ENCODE measurements around the gene SPAG8. TPM values are rescaled to one million over a fixed set of nuclear protein-coding genes. Genes with fewer than 3 reads are reported as not detected.

Gene SPAG8
- total and polyA plus RNA-seq, 8 donors = 1.8 to 13.8 (median 8.1) TPM

- TF ChIP-seq, protein P1, sequence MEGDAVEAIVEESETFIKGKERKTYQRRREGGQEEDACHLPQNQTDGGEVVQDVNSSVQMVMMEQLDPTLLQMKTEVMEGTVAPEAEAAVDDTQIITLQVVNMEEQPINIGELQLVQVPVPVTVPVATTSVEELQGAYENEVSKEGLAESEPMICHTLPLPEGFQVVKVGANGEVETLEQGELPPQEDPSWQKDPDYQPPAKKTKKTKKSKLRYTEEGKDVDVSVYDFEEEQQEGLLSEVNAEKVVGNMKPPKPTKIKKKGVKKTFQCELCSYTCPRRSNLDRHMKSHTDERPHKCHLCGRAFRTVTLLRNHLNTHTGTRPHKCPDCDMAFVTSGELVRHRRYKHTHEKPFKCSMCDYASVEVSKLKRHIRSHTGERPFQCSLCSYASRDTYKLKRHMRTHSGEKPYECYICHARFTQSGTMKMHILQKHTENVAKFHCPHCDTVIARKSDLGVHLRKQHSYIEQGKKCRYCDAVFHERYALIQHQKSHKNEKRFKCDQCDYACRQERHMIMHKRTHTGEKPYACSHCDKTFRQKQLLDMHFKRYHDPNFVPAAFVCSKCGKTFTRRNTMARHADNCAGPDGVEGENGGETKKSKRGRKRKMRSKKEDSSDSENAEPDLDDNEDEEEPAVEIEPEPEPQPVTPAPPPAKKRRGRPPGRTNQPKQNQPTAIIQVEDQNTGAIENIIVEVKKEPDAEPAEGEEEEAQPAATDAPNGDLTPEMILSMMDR (IDR thresholded peaks at IDR 0.05) = no peak
- Histone ChIP-seq H3K4me1 (peaks cover 9 to 22% of the 10 kb centered on the region in 2 donors), H3K36me3 (no peaks in the 10 kb centered on the region), H3K27ac (no peak overlapping the region), H3K9me3 (no peaks in the 10 kb centered on the region), H3K27me3 (peaks cover 0 to 14% of the 10 kb centered on the region in 2 donors), H3K4me3 (no peak overlapping the region)
- intact Hi-C loops (cut with DNase I) = loop anchor here in 1 of 2 donors (5.0 kb wide), 1 partner anchor 33 kb away; no protein-coding TSS in a partner anchor
- ATAC-seq = no peak
- no peak for DNase-seq
These were observed 22.5 kb downstream of the SPAG8 start for GRCh38 chr9:35789541-35789940.

DNA sequence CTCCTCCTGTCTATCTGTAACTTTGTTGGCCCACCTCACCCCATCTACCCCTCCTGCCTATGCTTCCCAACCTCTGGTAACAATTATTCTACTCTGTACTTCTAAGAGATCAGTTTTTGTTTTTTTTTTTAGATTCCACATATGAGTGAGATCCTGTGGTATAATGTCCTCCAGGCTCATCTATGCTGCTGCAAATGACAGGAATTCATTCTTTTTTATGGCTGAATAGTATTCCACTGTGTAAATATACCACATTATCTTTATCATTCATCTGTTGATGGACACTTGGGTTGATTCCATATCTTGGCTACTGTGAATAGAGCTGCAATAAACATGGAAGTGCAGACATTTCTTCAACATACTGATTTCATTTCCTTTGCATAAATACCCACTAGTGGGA, 28.6 kb downstream of the SPAG8 start:
- TF ChIP-seq, protein P1 (IDR thresholded peaks at IDR 0.05) = no peak
- Histone ChIP-seq H3K9me3 (no peaks in the 10 kb centered on the region), H3K27ac (no peak overlapping the region), H3K36me3 (no peaks in the 10 kb centered on the region), H3K4me1 (no peaks in the 10 kb centered on the region), H3K27me3 (no peaks in the 10 kb centered on the region), H3K4me3 (no peak overlapping the region)
- intact Hi-C loops (cut with DNase I) = no loop called here
- DNase-seq = no peak
- no peak for ATAC-seq

DNA sequence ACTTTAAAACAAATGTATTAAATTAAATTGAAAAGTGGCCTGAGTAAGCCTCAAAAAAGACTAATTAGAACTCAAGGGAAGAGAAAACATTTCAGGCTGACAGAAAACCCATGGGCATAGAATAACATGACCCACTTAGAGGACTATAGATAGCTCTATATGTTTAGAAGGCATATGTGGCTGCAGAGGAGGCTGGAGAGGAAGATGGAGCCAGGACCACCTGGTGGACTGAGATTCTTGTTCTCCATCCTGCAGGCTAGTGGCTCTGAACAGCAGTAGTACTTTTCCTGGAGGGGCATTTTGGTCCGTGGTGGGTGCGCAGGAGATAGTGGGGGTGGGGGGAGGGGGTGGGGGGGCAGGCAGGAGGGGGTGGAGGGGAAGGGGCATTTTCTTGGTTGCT, 31.0 kb downstream of the SPAG8 start:
- TF ChIP-seq, protein P1 (IDR thresholded peaks at IDR 0.05) = no peak
- no peak overlapping the region for H3K27ac ChIP-seq
- H3K4me3 ChIP-seq = no peak overlapping the region
- intact Hi-C loops (cut with DNase I) = no loop called here
- DNase-seq (no peak), ATAC-seq (no peak)
- no peaks in the 10 kb centered on the region for H3K9me3 ChIP-seq
- H3K36me3 ChIP-seq = no peaks in the 10 kb centered on the region
- H3K27me3 ChIP-seq = no peaks in the 10 kb centered on the region
- H3K4me1 ChIP-seq = no peaks in the 10 kb centered on the region

DNA sequence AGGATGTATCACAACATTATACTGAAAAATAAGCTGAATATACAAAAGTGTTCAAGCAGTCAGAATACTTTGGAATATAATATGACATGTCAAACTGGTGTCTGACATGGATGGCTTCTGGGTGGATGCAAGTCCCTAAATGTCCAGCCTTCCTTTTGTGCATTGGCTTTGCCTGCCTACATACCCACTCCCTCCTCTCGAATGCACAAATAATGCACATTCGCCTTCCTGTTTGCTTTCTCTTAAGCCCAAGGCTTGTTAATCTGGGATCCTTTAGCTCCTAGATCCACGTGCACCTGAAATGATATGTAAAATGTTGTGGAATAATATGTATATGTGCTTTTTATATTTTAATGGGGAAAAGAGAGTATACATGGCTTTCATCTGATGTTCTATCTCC, 33.6 kb downstream of the SPAG8 start:
- H3K27me3 ChIP-seq = no peaks in the 10 kb centered on the region
- ATAC-seq = no peak
- H3K4me1 ChIP-seq = peaks cover 0 to 8% of the 10 kb centered on the region in 2 donors
- no peaks in the 10 kb centered on the region for H3K36me3 ChIP-seq
- intact Hi-C loops (cut with DNase I) = no loop called here
- no peak overlapping the region for H3K4me3 ChIP-seq
- H3K9me3 ChIP-seq = no peaks in the 10 kb centered on the region
- H3K27ac ChIP-seq = no peak overlapping the region
- no peak for DNase-seq
- TF ChIP-seq, protein P1 (IDR thresholded peaks at IDR 0.05) = no peak

GRCh38 chr9:35776018-35776417, 36.0 kb downstream of the SPAG8 start:
- Histone ChIP-seq H3K27me3 (no peaks in the 10 kb centered on the region), H3K4me1 (peaks cover 9 to 20% of the 10 kb centered on the region in 2 donors), H3K27ac (no peak overlapping the region), H3K9me3 (no peaks in the 10 kb centered on the region), H3K36me3 (no peaks in the 10 kb centered on the region), H3K4me3 (no peak overlapping the region)
- no peak for ATAC-seq
- DNase-seq = no peak
- TF ChIP-seq, protein P1 (IDR thresholded peaks at IDR 0.05) = no peak
- intact Hi-C loops (cut with DNase I) = no loop called here
